Measurements from ENCODE around the gene MDGA2.
"Not testable (repeated sequence)": the region's sequence is repeated elsewhere in the genome, so short reads cannot be mapped to it uniquely, and the experiment has no call there.

The MDGA2 gene

DNA sequence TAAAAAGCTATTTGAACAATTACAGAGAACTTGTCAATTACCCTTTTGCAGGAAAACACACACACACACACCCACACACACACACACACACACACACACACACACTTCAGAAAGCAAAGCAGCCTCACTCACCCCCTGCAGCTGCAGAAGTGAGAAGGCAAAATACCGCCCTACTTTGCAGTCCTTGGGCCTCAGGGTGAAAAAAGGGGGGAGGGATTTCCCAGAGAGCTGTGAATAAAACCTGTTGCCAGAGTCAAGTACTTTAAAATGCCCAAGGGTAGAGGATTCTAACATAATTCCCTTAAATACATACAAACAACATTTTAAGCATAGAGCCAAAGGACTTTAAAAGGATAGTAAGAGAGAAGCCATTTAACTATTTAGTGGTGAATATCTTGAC, 285.9 kb downstream of the MDGA2 start:
- Mint-ChIP-seq H3K9me3 (ENCODE audit: low read depth) (peaks cover 4% of the 10 kb centered on the region), H3K4me1 (ENCODE audit: low read depth) (no peaks in the 10 kb centered on the region), H3K4me3 (no peak overlapping the region), H3K27ac (no peak overlapping the region), H3K27me3 (no peaks in the 10 kb centered on the region), H3K36me3 (no peaks in the 10 kb centered on the region)

DNA sequence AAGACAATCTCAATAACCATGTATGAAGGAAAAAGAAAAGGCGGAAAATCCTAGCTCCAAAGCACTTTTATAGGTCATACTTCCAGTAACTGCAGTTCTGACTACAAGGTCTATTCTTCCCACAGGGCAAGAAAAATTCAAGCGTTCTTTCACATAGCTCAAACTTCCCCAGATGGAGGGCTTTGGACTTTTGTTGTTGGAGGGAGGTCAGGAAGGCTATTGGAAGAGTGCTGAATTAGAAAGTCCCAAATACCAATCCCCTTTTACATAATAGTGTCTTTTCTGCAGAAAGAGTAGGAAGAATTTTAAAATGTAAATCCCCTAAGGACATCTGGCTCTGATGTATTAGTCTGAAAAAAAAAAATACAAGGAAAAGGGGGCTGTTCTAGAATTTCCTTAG, 309.4 kb downstream of the MDGA2 start:
- no peaks in the 10 kb centered on the region for H3K27me3 Mint-ChIP-seq
- H3K36me3 Mint-ChIP-seq, result no peaks in the 10 kb centered on the region
- no peaks in the 10 kb centered on the region for H3K4me1 Mint-ChIP-seq (ENCODE audit: low read depth)
- peaks cover 4% of the 10 kb centered on the region for H3K9me3 Mint-ChIP-seq (ENCODE audit: low read depth)
- H3K4me3 Mint-ChIP-seq, result no peak overlapping the region
- no peak overlapping the region for H3K27ac Mint-ChIP-seq

DNA sequence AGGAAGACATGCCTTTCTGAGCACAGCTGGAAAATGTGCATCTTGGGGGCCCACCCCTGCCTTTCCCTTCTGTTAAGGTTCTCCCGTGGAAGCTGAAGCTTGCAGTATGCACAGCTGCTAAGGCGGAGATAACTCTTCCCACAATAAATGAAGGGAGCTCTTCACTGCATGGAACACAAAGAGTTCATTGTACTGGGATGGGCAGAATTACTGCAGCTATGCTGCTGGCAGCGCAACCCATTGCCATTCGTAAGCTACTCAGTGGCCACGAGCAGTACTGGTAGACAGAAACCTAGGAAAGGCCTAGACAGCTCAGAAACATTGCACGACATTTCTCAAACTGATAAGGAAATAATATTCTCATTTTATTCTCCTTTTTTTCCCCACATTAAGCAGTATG, 310.2 kb downstream of the MDGA2 start:
- Mint-ChIP-seq H3K4me3 (no peak overlapping the region), H3K36me3 (no peaks in the 10 kb centered on the region), H3K27me3 (no peaks in the 10 kb centered on the region), H3K9me3 (ENCODE audit: low read depth) (peaks cover 4% of the 10 kb centered on the region), H3K4me1 (ENCODE audit: low read depth) (no peaks in the 10 kb centered on the region), H3K27ac (no peak overlapping the region)

DNA sequence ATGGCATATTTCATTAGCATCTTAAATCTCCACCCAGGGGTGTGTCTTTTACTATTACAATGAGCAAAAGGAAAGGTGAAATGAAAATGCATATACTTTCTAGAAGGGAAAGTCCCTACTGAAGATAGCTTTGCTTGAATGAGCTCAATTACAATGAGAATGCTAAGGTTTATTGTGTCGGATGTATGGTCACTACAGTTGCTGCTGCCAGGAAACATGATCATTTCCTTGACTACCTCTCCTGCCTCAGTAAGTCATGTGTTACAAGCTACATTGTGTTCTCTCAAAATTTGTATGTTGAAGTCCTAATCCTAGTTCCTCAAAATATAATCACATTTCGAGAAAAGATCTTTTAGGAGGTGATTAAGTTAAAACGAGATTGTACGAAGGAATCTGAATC, 322.2 kb downstream of the MDGA2 start:
- H3K4me1 Mint-ChIP-seq (ENCODE audit: low read depth), result no peaks in the 10 kb centered on the region
- H3K27ac Mint-ChIP-seq, result no peak overlapping the region
- H3K27me3 Mint-ChIP-seq, result no peaks in the 10 kb centered on the region
- no peaks in the 10 kb centered on the region for H3K36me3 Mint-ChIP-seq
- H3K4me3 Mint-ChIP-seq, result no peak overlapping the region
- H3K9me3 Mint-ChIP-seq (ENCODE audit: low read depth), result peaks cover 5% of the 10 kb centered on the region

DNA sequence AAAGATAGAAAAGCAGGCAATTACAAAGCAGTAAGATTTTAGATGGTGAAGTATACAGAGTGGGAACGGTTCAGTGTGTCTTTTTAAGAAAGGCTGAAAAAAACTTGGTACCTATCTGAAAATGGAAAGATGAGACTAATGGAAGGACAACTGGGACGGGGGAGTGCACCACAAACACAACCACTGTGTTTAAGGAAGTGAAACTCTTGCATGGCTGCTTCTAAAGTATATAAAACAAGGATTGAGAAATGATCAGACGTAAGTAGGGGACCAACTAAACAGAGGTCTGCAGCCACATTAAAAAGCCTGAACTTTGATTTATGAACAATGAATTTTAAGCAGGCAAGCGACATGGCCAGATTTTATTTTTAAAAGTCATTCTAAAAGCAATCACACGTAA, 328.6 kb downstream of the MDGA2 start:
- H3K27ac Mint-ChIP-seq, result no peak overlapping the region
- H3K9me3 Mint-ChIP-seq (ENCODE audit: low read depth), result no peaks in the 10 kb centered on the region
- H3K4me3 Mint-ChIP-seq, result no peak overlapping the region
- no peaks in the 10 kb centered on the region for H3K36me3 Mint-ChIP-seq
- no peaks in the 10 kb centered on the region for H3K4me1 Mint-ChIP-seq (ENCODE audit: low read depth)
- H3K27me3 Mint-ChIP-seq, result no peaks in the 10 kb centered on the region

DNA sequence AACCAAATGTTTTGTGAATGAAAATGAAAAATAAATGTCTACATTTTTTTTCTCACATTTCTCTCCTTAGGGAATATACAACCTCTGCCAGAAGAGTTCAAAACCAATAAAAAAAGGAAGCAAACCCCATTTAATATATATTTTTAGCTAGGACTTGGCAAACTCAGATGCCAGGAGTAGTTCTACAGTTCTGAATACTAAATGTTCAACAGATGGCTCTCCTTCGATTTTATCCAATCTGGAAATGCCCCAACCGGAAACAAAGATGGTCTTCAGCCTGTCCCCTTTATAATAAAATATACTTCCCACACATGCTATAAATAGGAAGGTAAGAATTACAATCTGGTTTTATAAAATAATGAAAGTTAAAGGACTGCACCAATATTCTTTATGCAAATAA, 330.4 kb downstream of the MDGA2 start:
- no peaks in the 10 kb centered on the region for H3K27me3 Mint-ChIP-seq
- H3K4me3 Mint-ChIP-seq, result no peak overlapping the region
- H3K36me3 Mint-ChIP-seq, result no peaks in the 10 kb centered on the region
- no peaks in the 10 kb centered on the region for H3K4me1 Mint-ChIP-seq (ENCODE audit: low read depth)
- H3K9me3 Mint-ChIP-seq (ENCODE audit: low read depth), result no peaks in the 10 kb centered on the region
- no peak overlapping the region for H3K27ac Mint-ChIP-seq

DNA sequence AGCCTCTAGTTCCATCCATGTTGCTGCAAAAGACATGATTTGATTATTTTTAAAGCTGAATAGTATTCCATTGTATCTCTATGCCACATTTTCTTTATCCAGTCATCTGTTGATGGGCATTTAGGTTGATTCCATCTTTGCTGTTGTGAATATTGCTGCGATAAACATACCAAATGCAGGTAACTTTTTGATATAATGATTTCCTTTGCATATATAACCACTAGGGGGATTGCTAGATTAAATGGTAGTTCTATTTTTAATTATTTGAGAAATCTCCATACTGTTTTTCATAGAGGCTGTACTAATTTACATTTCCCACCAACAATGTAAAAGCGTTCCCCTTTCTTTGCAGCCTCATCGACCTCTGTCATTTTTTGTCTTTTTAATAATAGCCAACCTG, 342.5 kb downstream of the MDGA2 start:
- Mint-ChIP-seq H3K4me3 (no peak overlapping the region), H3K27me3 (no peaks in the 10 kb centered on the region), H3K27ac (no peak overlapping the region), H3K36me3 (no peaks in the 10 kb centered on the region), H3K9me3 (ENCODE audit: low read depth) (no peaks in the 10 kb centered on the region), H3K4me1 (ENCODE audit: low read depth) (no peaks in the 10 kb centered on the region)

DNA sequence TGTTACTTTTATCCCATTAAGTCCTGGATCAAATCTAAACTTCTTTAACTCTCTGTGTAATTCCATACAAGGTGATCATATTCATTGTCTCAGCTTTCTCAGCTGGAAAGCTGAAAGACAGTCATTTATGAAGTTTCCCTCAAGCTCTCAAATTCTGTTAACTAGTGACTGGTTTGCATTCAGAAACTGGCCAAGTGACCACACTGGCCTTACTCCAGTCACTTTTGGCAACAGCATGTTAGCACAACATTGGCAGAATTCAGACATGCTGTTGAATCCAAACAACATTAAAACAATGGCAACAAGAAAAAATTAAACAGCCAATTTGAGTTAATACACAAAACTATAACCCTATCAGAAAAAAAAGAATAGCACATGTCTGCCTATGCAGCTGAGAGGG, 343.3 kb downstream of the MDGA2 start:
- Mint-ChIP-seq H3K9me3 (ENCODE audit: low read depth) (no peaks in the 10 kb centered on the region), H3K4me1 (ENCODE audit: low read depth) (no peaks in the 10 kb centered on the region), H3K36me3 (no peaks in the 10 kb centered on the region), H3K27ac (no peak overlapping the region), H3K4me3 (no peak overlapping the region), H3K27me3 (no peaks in the 10 kb centered on the region)

DNA sequence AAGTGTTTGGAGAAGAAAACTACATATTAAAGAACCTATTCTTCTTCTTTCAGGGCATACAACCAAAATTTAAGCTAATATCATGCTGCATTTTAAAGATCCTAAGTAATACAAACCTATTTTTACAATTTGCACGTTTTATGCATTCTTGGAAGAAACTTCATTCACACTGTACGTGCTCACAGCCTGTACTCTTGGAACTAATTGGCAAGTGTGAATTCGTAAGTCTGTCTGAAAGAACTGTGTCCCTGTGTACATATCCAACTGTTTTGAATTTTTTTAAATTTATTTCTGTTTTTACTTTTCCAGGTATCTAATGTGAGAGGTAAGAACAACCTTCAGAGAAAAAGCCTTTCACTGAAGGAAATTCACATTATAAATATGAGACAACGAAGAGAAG, 347.0 kb downstream of the MDGA2 start:
- Mint-ChIP-seq H3K27me3 (no peaks in the 10 kb centered on the region), H3K4me1 (ENCODE audit: low read depth) (no peaks in the 10 kb centered on the region), H3K4me3 (no peak overlapping the region), H3K27ac (no peak overlapping the region), H3K36me3 (no peaks in the 10 kb centered on the region), H3K9me3 (ENCODE audit: low read depth) (no peaks in the 10 kb centered on the region)

DNA sequence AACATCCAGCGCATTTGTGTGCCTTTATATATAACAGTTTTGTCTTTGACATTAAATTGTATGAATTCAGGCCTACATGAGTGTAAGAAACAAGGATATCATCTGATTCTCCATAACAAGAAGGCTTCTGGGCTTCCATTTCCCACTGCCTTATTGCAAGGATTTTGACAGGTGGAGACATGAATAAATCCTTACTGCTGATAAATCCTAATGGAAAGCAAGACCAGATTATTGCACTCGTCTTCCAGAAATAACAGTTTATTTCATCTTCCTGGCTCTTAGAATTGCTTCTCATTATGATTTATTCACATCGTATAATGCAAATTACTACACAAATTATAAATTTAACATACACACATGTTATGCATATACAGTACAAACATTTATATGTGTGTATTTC, 348.1 kb downstream of the MDGA2 start:
- Mint-ChIP-seq H3K27me3 (no peaks in the 10 kb centered on the region), H3K4me3 (no peak overlapping the region), H3K36me3 (no peaks in the 10 kb centered on the region), H3K9me3 (ENCODE audit: low read depth) (no peaks in the 10 kb centered on the region), H3K27ac (no peak overlapping the region), H3K4me1 (ENCODE audit: low read depth) (no peaks in the 10 kb centered on the region)

DNA sequence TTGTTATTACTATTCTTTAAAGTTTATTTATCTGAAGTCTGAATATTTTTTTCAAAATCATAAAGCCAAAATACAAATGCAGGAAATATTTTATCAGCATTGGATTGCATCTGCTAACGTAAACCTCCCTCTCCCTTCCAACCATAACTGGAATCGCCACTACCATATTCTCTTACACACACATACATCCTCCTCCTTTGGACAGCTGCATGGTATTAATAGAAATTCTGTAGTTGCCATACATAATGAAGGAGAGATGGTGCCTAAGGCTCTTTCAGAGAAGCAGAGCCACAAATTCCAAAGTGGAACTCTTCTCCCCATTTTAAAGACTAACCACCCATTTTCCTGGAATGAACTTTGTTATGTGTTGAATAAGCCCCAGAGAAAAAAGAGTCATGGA, 352.7 kb downstream of the MDGA2 start:
- Mint-ChIP-seq H3K4me3 (no peak overlapping the region), H3K36me3 (no peaks in the 10 kb centered on the region), H3K9me3 (ENCODE audit: low read depth) (no peaks in the 10 kb centered on the region), H3K27me3 (no peaks in the 10 kb centered on the region), H3K4me1 (ENCODE audit: low read depth) (no peaks in the 10 kb centered on the region), H3K27ac (no peak overlapping the region)

DNA sequence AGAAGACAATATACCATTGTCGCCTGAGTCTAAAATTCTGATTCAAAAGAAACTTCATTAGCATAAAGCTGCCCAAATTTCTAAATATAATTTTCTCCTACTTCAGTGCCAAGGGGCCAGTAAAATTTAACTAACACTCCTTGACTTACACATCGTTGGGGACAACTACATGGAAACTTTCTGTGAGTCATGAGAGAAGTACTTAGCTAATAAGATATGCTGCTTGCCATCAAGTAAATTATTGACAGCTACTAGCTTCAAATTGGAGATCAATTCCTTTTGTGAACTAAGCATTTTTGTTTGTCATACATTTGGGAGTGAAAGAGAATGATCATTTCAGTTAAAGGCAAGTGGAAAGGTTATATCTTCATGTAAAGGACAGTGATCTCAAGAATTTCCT, 373.3 kb downstream of the MDGA2 start:
- H3K9me3 Mint-ChIP-seq (ENCODE audit: low read depth), result peaks cover 3% of the 10 kb centered on the region
- no peaks in the 10 kb centered on the region for H3K4me1 Mint-ChIP-seq (ENCODE audit: low read depth)
- no peaks in the 10 kb centered on the region for H3K36me3 Mint-ChIP-seq
- H3K27ac Mint-ChIP-seq, result no peak overlapping the region
- H3K4me3 Mint-ChIP-seq, result no peak overlapping the region
- H3K27me3 Mint-ChIP-seq, result no peaks in the 10 kb centered on the region

DNA sequence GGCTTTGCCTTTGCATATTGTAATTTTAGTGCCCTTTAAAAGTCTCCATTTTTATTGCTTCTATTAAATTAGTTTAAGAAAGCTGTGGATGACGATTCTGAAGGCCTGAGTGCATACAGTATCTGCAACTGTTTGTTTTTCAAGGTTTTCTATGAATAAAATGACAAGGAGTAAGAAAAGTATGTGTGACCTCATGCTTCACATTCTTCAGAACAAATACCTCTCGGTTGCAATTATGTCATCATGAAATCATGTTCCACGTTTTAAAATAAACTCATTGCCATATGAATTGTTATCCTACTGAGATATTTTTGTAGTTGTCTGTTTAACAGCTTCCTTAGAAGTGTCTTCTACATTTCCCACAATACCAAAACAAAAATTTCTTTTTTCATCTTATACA, 374.6 kb downstream of the MDGA2 start:
- H3K36me3 Mint-ChIP-seq, result no peaks in the 10 kb centered on the region
- peaks cover 5% of the 10 kb centered on the region for H3K9me3 Mint-ChIP-seq (ENCODE audit: low read depth)
- no peak overlapping the region for H3K27ac Mint-ChIP-seq
- H3K4me1 Mint-ChIP-seq (ENCODE audit: low read depth), result no peaks in the 10 kb centered on the region
- no peak overlapping the region for H3K4me3 Mint-ChIP-seq
- H3K27me3 Mint-ChIP-seq, result no peaks in the 10 kb centered on the region

DNA sequence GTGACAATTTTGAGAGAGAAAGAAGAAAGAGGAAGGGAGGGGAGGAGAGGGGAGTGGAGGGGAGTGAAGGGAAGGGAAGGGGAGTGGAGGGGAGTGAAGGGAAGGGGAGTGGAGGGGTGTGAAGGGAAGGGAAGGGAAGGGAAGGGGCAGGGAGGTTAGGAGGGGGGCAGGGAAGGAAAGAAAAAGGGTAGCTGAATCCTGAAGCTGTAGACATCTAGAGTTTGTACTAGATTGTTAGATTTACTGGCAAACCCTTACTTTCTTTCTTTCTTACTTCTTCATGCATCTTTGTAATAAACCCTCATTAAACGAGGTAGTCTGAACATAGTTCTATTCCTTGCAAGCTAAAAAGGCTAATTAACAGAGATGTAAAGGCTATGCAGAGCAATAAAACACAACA, 378.0 kb downstream of the MDGA2 start:
- Mint-ChIP-seq H3K4me1 (ENCODE audit: low read depth) (no peaks in the 10 kb centered on the region), H3K27ac (no peak overlapping the region), H3K27me3 (no peaks in the 10 kb centered on the region), H3K4me3 (no peak overlapping the region), H3K9me3 (ENCODE audit: low read depth) (peaks cover 5% of the 10 kb centered on the region), H3K36me3 (no peaks in the 10 kb centered on the region)

DNA sequence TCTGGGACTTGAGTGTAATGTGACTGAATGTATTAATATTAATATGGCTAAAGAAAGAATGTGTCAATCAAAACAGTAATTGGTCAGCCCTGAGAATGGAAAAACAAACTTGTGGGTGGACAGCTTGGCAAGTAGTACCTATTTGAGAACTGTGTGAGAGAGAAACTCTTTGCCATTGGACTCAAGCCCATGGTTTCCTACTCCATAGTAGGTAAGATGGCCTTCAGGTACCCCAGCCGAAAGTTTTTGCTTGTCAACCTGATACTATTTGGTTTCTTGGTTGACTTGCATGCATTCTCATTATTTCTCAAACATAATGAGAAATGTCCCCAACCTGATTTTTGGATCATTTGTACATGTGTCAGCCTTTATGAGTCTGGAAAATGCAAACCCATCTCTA, 391.1 kb downstream of the MDGA2 start:
- Mint-ChIP-seq H3K27me3 (no peaks in the 10 kb centered on the region), H3K9me3 (ENCODE audit: low read depth) (no peaks in the 10 kb centered on the region), H3K4me3 (no peak overlapping the region), H3K27ac (no peak overlapping the region), H3K4me1 (ENCODE audit: low read depth) (no peaks in the 10 kb centered on the region), H3K36me3 (no peaks in the 10 kb centered on the region)

DNA sequence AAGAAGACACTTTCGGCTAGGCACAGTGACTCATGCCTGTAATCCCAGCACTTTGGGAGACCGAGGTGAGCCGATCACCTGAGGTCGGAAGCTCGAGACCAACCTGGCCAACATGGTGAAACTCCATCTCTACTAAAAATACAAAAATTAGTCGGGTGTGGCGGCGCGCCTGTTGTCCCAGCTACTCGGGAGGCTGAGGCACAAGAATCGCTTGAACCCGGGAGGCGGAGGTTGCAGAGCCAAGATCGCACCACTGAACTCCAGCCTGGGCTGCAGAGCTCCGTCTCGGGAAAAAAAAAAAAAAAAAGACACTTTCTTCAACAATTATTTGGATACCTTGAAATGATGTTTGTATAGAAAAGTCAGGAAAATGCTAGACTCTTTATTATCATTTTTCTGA, 393.6 kb downstream of the MDGA2 start:
- H3K36me3 Mint-ChIP-seq, H3K4me3 Mint-ChIP-seq, H3K27me3 Mint-ChIP-seq: not testable (repeated sequence)

More for the DNA sequence above, 393.6 kb downstream of the MDGA2 start:
- not testable (repeated sequence) for H3K4me1 Mint-ChIP-seq (ENCODE audit: low read depth); H3K27ac Mint-ChIP-seq; H3K9me3 Mint-ChIP-seq (ENCODE audit: low read depth)

Measured in activated naive CD8-positive, alpha-beta T cell (primary cell).